ENCODE data around the gene CTNNB1.

DNA sequence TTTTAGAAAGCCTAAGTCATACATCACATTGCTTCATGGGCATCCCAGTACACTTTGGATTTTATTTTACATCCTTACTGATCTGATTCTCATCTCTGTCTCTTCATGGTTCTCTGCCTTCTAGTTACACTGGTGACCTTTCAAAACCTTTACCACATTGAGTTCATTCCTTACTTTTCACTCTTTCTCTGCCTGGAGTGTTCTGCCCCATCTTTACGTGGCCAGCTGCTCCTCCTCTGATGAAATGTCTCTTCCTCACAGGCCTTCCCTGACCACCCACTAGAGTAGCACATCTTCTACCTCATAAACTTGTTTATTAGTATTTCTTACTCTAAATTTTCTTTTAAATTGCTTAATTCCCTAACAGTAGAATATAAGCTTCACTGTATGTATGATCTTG is 17.7 kb downstream of the CTNNB1 start:
- TF ChIP-seq SIN3A (IDR thresholded peaks at IDR 0.05; ENCODE audit: borderline replicate concordance, insufficient read depth, low read length) = no peak
- TF ChIP-seq, protein P1, sequence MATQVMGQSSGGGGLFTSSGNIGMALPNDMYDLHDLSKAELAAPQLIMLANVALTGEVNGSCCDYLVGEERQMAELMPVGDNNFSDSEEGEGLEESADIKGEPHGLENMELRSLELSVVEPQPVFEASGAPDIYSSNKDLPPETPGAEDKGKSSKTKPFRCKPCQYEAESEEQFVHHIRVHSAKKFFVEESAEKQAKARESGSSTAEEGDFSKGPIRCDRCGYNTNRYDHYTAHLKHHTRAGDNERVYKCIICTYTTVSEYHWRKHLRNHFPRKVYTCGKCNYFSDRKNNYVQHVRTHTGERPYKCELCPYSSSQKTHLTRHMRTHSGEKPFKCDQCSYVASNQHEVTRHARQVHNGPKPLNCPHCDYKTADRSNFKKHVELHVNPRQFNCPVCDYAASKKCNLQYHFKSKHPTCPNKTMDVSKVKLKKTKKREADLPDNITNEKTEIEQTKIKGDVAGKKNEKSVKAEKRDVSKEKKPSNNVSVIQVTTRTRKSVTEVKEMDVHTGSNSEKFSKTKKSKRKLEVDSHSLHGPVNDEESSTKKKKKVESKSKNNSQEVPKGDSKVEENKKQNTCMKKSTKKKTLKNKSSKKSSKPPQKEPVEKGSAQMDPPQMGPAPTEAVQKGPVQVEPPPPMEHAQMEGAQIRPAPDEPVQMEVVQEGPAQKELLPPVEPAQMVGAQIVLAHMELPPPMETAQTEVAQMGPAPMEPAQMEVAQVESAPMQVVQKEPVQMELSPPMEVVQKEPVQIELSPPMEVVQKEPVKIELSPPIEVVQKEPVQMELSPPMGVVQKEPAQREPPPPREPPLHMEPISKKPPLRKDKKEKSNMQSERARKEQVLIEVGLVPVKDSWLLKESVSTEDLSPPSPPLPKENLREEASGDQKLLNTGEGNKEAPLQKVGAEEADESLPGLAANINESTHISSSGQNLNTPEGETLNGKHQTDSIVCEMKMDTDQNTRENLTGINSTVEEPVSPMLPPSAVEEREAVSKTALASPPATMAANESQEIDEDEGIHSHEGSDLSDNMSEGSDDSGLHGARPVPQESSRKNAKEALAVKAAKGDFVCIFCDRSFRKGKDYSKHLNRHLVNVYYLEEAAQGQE (IDR thresholded peaks at IDR 0.05; ENCODE audit: insufficient read depth in 1 of 2, low read depth in 2 of 2, low read length in 2 of 2) = no peak
- TF ChIP-seq POLR2AphosphoS5 (IDR thresholded peaks at IDR 0.05; ENCODE audit: low read depth, low read length) = no peak

Measured in PFSK-1 (cell line).